ENCODE measurements around the gene MAP3K14.

- TF ChIP-seq CTCF (IDR thresholded peaks at IDR 0.05): no peak
- TF ChIP-seq POLR2AphosphoS5 (IDR thresholded peaks at IDR 0.05; ENCODE audit: low read depth, low read length): no peak
- no peak for TF ChIP-seq RAD21 (IDR thresholded peaks at IDR 0.05; ENCODE audit: low read length)
- no peak for TF ChIP-seq SIN3A (IDR thresholded peaks at IDR 0.05; ENCODE audit: borderline replicate concordance, low read depth, low read length)
- TF ChIP-seq JUND (IDR thresholded peaks at IDR 0.05): no peak
- TF ChIP-seq, protein P1, sequence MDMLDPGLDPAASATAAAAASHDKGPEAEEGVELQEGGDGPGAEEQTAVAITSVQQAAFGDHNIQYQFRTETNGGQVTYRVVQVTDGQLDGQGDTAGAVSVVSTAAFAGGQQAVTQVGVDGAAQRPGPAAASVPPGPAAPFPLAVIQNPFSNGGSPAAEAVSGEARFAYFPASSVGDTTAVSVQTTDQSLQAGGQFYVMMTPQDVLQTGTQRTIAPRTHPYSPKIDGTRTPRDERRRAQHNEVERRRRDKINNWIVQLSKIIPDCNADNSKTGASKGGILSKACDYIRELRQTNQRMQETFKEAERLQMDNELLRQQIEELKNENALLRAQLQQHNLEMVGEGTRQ (IDR thresholded peaks at IDR 0.05; ENCODE audit: borderline replicate concordance, low read depth, low read length): no peak
- TF ChIP-seq REST (IDR thresholded peaks at IDR 0.05; ENCODE audit: low read depth, low read length): no peak
- TF ChIP-seq RFX5 (IDR thresholded peaks at IDR 0.05; ENCODE audit: low read length): no peak
- no peak for TF ChIP-seq MXI1 (IDR thresholded peaks at IDR 0.05; ENCODE audit: low read depth, low read length)
Measured at GRCh38 chr17:45346216-45347015, 29.6 kb upstream of the MAP3K14 start.

Data from SK-N-SH (cell line).